ENCODE results near the gene SH3PXD2B. TPM values are rescaled to one million over a fixed set of nuclear protein-coding genes. Genes with fewer than 3 reads are reported as not detected.

The SH3PXD2B gene
- total and polyA plus RNA-seq, 10 of the 15 experiments (the other 5 are each of a cell fraction or from before 2014, with no cell fraction given): 0.05 to 1.6 (median 0.57) TPM

GRCh38 chr5:172315587-172316493 lies 138.5 kb downstream of the SH3PXD2B start (continued):
- TF ChIP-seq BCL3 (IDR thresholded peaks at IDR 0.05; ENCODE audit: borderline replicate concordance, insufficient read depth, low read depth, low read length, poor library complexity, severe bottlenecking) (peak; percentile 98), TARDBP (IDR thresholded peaks at IDR 0.05; ENCODE audit: borderline replicate concordance) (0 out of 2 replicates have a peak, but pooled peaks have one; percentile 55), RAD51 (IDR thresholded peaks at IDR 0.05) (no peak), ATF2 (IDR thresholded peaks at IDR 0.05; ENCODE audit: low read length) (peak; percentile 97), SKIL (IDR thresholded peaks at IDR 0.05; ENCODE audit: low read depth, poor library complexity, severe bottlenecking) (peak; percentile 43), PKNOX1 (IDR thresholded peaks at IDR 0.05) (no peak), CEBPZ (IDR thresholded peaks at IDR 0.05; ENCODE audit: low read depth, low read length) (no peak), ZNF384 (IDR thresholded peaks at IDR 0.05; ENCODE audit: borderline replicate concordance, low read depth, low read length) (no peak), BCL11A (IDR thresholded peaks at IDR 0.05; ENCODE audit: low read depth, low read length) (peak; percentile 57; the same call in 1 of the 2 replicates), MLLT1 (IDR thresholded peaks at IDR 0.05) (no peak), POU2F2 (IDR thresholded peaks at IDR 0.05; ENCODE audit: borderline replicate concordance, low read depth, low read length) (no peak), PRDM15 (CRISPR knock-in tag; IDR thresholded peaks at IDR 0.05) (no peak)

Measured in GM12878 (cell line).